Right atrium auricular region (tissue), 2 donors: ENCODE results near the gene SLC25A15. TPM values are rescaled to one million over a fixed set of nuclear protein-coding genes. Genes with fewer than 3 reads are reported as not detected.
A peak's percentile ranks its signal among the peaks of the same experiment; 100 is the strongest.

Experiments used
- DNase-seq: peaks from one replicate; pipeline ENCODE4 v3.0.0-alpha.2; 2019; ENCODE audit warnings: low spot score
- H3K27ac ChIP-seq, 2 donors: fragments of 200-600 bp; sonication (generic); 1 replicate in 1 of 2; 2 replicates in 1 of 2; pipeline ENCODE4 v1.5.1; 2016 to 2019
- H3K27me3 ChIP-seq, 2 donors: fragments of 200-600 bp; sonication (generic); one replicate each; pipeline versions ENCODE4 v1.5.1 to v1.6.0; 2017 to 2019
- H3K36me3 ChIP-seq: fragments of 200-600 bp; sonication (generic); one replicate; pipeline ENCODE4 v1.5.1; 2016
- H3K4me1 ChIP-seq, 2 donors: fragments of 200-600 bp; sonication (generic); one replicate each; pipeline versions ENCODE4 v1.5.1 to v1.6.0; 2017 to 2019
- H3K4me3 ChIP-seq, 2 donors: fragments of 200-600 bp; sonication (generic); 1 replicate in 1 of 2; 2 replicates in 1 of 2; pipeline ENCODE4 v1.5.1; 2017 to 2019; ENCODE audit warnings: mild to moderate bottlenecking in 1 of 2, moderate library complexity in 1 of 2
- H3K9me3 ChIP-seq, 2 donors: fragments of 200-600 bp; sonication (generic); one replicate each; pipeline ENCODE4 v1.5.1; 2019
- CTCF ChIP-seq, 2 donors: fragments of 200-600 bp; sonication (generic); IDR thresholded peaks; one replicate each; pipeline ENCODE4 v1.5.1; 2019; ENCODE audit warnings: antibody characterized with exemption in 2 of 2
- total RNA-seq, 2 donors: library from RNA; depleted of rRNA; stranded (reverse); fragments of >200 nt; gene quantifications; one replicate each; pipeline ENCODE4 v1.1.0, GENCODE V29; 2016

The SLC25A15 gene
- total RNA-seq = 1 to 10 TPM; 5.9 to 6.0 TPM

- peak; percentile 69 for DNase-seq
- H3K9me3 ChIP-seq = no peaks in the 10 kb centered on the region
- H3K4me3 ChIP-seq = peak within 1 kb of the TSS; percentile 53 to 64
- H3K27ac ChIP-seq = peak within 1 kb of the TSS; percentile 81 to 83
- H3K4me1 ChIP-seq = peaks cover 0 to 6% of the 10 kb centered on the region in 2 donors
- H3K27me3 ChIP-seq = no peaks in the 10 kb centered on the region
- H3K36me3 ChIP-seq = no peaks in the 10 kb centered on the region
- TF ChIP-seq CTCF (IDR thresholded peaks at IDR 0.05) = peak in 1 of 2 donors; percentile 42
Measured at GRCh38 chr13:40789275-40790153, at the start of gene SLC25A15. Gene SLC25A15, plus strand, starts transcription at chr13:40789611. Its CDS starts 3,616 bp downstream, at chr13:40793227.

- peak in 1 of 2 donors; percentile 27 for TF ChIP-seq CTCF (IDR thresholded peaks at IDR 0.05)
- Histone ChIP-seq H3K27ac (no peak overlapping the region), H3K4me3 (no peak overlapping the region)
Measured at GRCh38 chr13:40749327-40749726, 40.1 kb upstream of the SLC25A15 start.

GRCh38 chr13:40755082-40755700 lies 34.2 kb upstream of the SLC25A15 start:
- no peak for TF ChIP-seq CTCF (IDR thresholded peaks at IDR 0.05)
- H3K4me1 ChIP-seq = no peaks in the 10 kb centered on the region
- no peak overlapping the region for H3K4me3 ChIP-seq
- H3K27me3 ChIP-seq = no peaks in the 10 kb centered on the region
- H3K36me3 ChIP-seq = peaks cover 34% of the 10 kb centered on the region
- H3K9me3 ChIP-seq = no peaks in the 10 kb centered on the region
- H3K27ac ChIP-seq = no peak overlapping the region
- DNase-seq = no peak

More at GRCh38 chr13:40749327-40749726, 40.1 kb upstream of the SLC25A15 start:
- peaks cover 22% of the 10 kb centered on the region for H3K36me3 ChIP-seq
- no peak for DNase-seq
- H3K4me1 ChIP-seq = no peaks in the 10 kb centered on the region
- H3K27me3 ChIP-seq = no peaks in the 10 kb centered on the region
- H3K9me3 ChIP-seq = no peaks in the 10 kb centered on the region

GRCh38 chr13:40756042-40756441 lies 33.4 kb upstream of the SLC25A15 start:
- TF ChIP-seq CTCF (IDR thresholded peaks at IDR 0.05) = no peak
- Histone ChIP-seq H3K4me1 (no peaks in the 10 kb centered on the region), H3K4me3 (no peak overlapping the region), H3K9me3 (no peaks in the 10 kb centered on the region), H3K36me3 (peaks cover 34% of the 10 kb centered on the region), H3K27ac (no peak overlapping the region), H3K27me3 (no peaks in the 10 kb centered on the region)
- no peak for DNase-seq

- no peak for TF ChIP-seq CTCF (IDR thresholded peaks at IDR 0.05)
- Histone ChIP-seq H3K4me1 (no peaks in the 10 kb centered on the region), H3K36me3 (peaks cover 27% of the 10 kb centered on the region), H3K27ac (no peak overlapping the region), H3K27me3 (no peaks in the 10 kb centered on the region), H3K9me3 (no peaks in the 10 kb centered on the region), H3K4me3 (no peak overlapping the region)
- DNase-seq = no peak
Measured at GRCh38 chr13:40758811-40759210, 30.6 kb upstream of the SLC25A15 start.
